Breast epithelium (tissue), 3 donors: ENCODE results near the gene TRIM72.

Experiments
- POLR2A ChIP-seq: fragments of 450-650 bp; IDR thresholded peaks from one replicate; pipeline ENCODE4 v1.6.1; 2016; ENCODE audit warnings: antibody characterized with exemption, mild to moderate bottlenecking, moderate library complexity
- POLR2AphosphoS5 ChIP-seq, 3 donors: sonication (generic); formaldehyde crosslinking; IDR thresholded peaks; one replicate each; pipeline ENCODE4 v1.6.1; 2017; ENCODE audit warnings: antibody characterized with exemption in 3 of 3
- TF ChIP-seq, protein P1 (sequence below), 3 donors: fragments of 450-650 bp; IDR thresholded peaks; one replicate each; pipeline ENCODE4 v1.5.1; 2016 to 2017; ENCODE audit warnings: antibody characterized with exemption in 3 of 3, mild to moderate bottlenecking in 3 of 3, moderate library complexity in 3 of 3

- TF ChIP-seq, protein P1, sequence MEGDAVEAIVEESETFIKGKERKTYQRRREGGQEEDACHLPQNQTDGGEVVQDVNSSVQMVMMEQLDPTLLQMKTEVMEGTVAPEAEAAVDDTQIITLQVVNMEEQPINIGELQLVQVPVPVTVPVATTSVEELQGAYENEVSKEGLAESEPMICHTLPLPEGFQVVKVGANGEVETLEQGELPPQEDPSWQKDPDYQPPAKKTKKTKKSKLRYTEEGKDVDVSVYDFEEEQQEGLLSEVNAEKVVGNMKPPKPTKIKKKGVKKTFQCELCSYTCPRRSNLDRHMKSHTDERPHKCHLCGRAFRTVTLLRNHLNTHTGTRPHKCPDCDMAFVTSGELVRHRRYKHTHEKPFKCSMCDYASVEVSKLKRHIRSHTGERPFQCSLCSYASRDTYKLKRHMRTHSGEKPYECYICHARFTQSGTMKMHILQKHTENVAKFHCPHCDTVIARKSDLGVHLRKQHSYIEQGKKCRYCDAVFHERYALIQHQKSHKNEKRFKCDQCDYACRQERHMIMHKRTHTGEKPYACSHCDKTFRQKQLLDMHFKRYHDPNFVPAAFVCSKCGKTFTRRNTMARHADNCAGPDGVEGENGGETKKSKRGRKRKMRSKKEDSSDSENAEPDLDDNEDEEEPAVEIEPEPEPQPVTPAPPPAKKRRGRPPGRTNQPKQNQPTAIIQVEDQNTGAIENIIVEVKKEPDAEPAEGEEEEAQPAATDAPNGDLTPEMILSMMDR (IDR thresholded peaks at IDR 0.05) = no peak
- TF ChIP-seq POLR2AphosphoS5 (IDR thresholded peaks at IDR 0.05) (no peak), POLR2A (no peak)
These were observed 27.7 kb upstream of the TRIM72 start for GRCh38 chr16:31186176-31186575.
